Keratinocyte (primary cell): Measurements from ENCODE around the gene RAX2. TPM values are rescaled to one million over a fixed set of nuclear protein-coding genes. Genes with fewer than 3 reads are reported as not detected.

Source experiments
- DNase-seq: peaks from one replicate; pipeline ENCODE4 v3.0.0-alpha.2; 2011; ENCODE audit warnings: low read depth, missing footprints, low spot score
- FAIRE-seq: peaks from 2 replicates; lab custom pipeline; 2011; peaks lifted over from hg19 to GRCh38; lab: Jason Lieb, UNC
- H2AFZ ChIP-seq: 2 replicates; pipeline ENCODE4 v1.6.0; 2012; ENCODE audit warnings: low read length, control low read depth, inconsistent platforms; ENCODE audit not compliant: control insufficient read depth
- H3K27ac ChIP-seq: 2 replicates; pipeline ENCODE4 v1.5.1; 2011; ENCODE audit warnings: low read length; ENCODE audit not compliant: control insufficient read depth, insufficient read depth
- H3K27me3 ChIP-seq: 3 replicates; pipeline ENCODE4 v1.6.0; 2011; ENCODE audit warnings: low read length; ENCODE audit not compliant: control insufficient read depth, insufficient read depth; ENCODE audit errors: extremely low read depth
- H3K36me3 ChIP-seq, 2 experiments: 2 replicates in 1 of 2; 3 replicates in 1 of 2; pipeline ENCODE4 v1.5.1; 2011; ENCODE audit warnings: low read length in 2 of 2, mild to moderate bottlenecking in 1 of 2; ENCODE audit not compliant: control insufficient read depth in 2 of 2, insufficient read depth in 2 of 2; ENCODE audit errors: extremely low read depth in 1 of 2
- H3K4me1 ChIP-seq: 3 replicates; pipeline ENCODE4 v1.5.1; 2011; ENCODE audit warnings: low read length; ENCODE audit not compliant: control insufficient read depth, insufficient read depth; ENCODE audit errors: extremely low read depth
- H3K4me2 ChIP-seq: 3 replicates; pipeline ENCODE4 v1.6.0; 2011; ENCODE audit warnings: low read depth, low read length; ENCODE audit not compliant: control insufficient read depth, insufficient read depth; ENCODE audit errors: extremely low read depth
- H3K4me3 ChIP-seq, 3 experiments: fragments of 200-600 bp in 1 of 3; sonication (generic) in 1 of 3; 2 replicates in 2 of 3; 3 replicates in 1 of 3; pipeline ENCODE4 v1.5.1; 2011 to 2016; ENCODE audit warnings: low read length in 3 of 3, mild to moderate bottlenecking in 3 of 3, control low read depth in 2 of 3, inconsistent platforms in 1 of 3, low read depth in 1 of 3, mixed read lengths in 1 of 3, mixed run types in 1 of 3, moderate library complexity in 1 of 3; ENCODE audit not compliant: control insufficient read depth in 2 of 3, insufficient read depth in 2 of 3; ENCODE audit errors: extremely low read depth in 1 of 3
- H3K79me2 ChIP-seq: 2 replicates; pipeline ENCODE4 v1.6.0; 2012; ENCODE audit warnings: low read length; ENCODE audit not compliant: control insufficient read depth, insufficient read depth
- H3K9ac ChIP-seq: 3 replicates; pipeline ENCODE4 v1.6.0; 2011; ENCODE audit warnings: low read length; ENCODE audit not compliant: control insufficient read depth, insufficient read depth; ENCODE audit errors: extremely low read depth
- H3K9me1 ChIP-seq: 3 replicates; pipeline ENCODE4 v1.6.0; 2011; ENCODE audit warnings: low read length; ENCODE audit not compliant: control insufficient read depth, insufficient read depth; ENCODE audit errors: extremely low read depth
- H3K9me3 ChIP-seq: 2 replicates; pipeline ENCODE4 v1.5.1; 2012; ENCODE audit warnings: low read depth, low read length; ENCODE audit not compliant: control insufficient read depth
- H4K20me1 ChIP-seq: 3 replicates; pipeline ENCODE4 v1.6.0; 2011; ENCODE audit warnings: low read length; ENCODE audit not compliant: control insufficient read depth, insufficient read depth; ENCODE audit errors: extremely low read depth
- EZH2 ChIP-seq: IDR thresholded peaks from one replicate; pipeline ENCODE4 v1.6.1; 2012; ENCODE audit warnings: inconsistent platforms, mild to moderate bottlenecking, low read length, moderate library complexity
- dilution Hi-C: fragments of 300-500 bp; cut with MboI; formaldehyde crosslinking; loops from one replicate; pipeline ENCODE4 v1.7.0; 2020; ENCODE audit warnings: low sequenced_read_pairs; ENCODE audit not compliant: extremely low pct_ligation_motif_present
- polyA plus RNA-seq, 5 experiments: library from polyadenylated mRNA; depleted of rRNA in 3 of 5; stranded (reverse) in 3 of 5; stranded (forward) in 1 of 5; unstranded in 1 of 5; fragments of >200 nt; gene quantifications; 1 replicate in 1 of 5; 2 replicates in 3 of 5; 3 replicates in 1 of 5; pipeline versions ENCODE4 v1.2.1 to v1.2.3, GENCODE V29; 2011 to 2012; ENCODE audit warnings: missing spikeins in 2 of 5, low read depth in 1 of 5, low replicate concordance in 1 of 5
- TF ChIP-seq, protein P1 (sequence below), 3 experiments: IDR thresholded peaks in 1 of 3; conservative IDR thresholded peaks in 1 of 3; optimal IDR thresholded peaks in 1 of 3; 2 replicates in 2 of 3; 3 replicates in 1 of 3; pipeline versions ENCODE3 to v1.5.1; 2011; ENCODE audit warnings: low read length in 3 of 3, mild to moderate bottlenecking in 3 of 3, moderate library complexity in 2 of 3, control low read depth in 1 of 3, inconsistent platforms in 1 of 3; ENCODE audit not compliant: insufficient read depth in 2 of 3; ENCODE audit errors: extremely low read depth in 1 of 3

RAX2 gene
- polyA plus RNA-seq, 1 donor (not counting 4 experiments of a cell fraction or from before 2014, with no cell fraction given): not detected

GRCh38 chr19:3813473-3814392, 41.7 kb upstream of the RAX2 start:
- Histone ChIP-seq H3K9ac (no peak overlapping the region), H2AFZ (no peak overlapping the region), H3K27ac (no peak overlapping the region), H3K27me3 (peaks cover 7% of the 10 kb centered on the region), H3K4me1 (peaks cover 5% of the 10 kb centered on the region), H3K4me2 (no peak overlapping the region), H3K36me3 (no peaks in the 10 kb centered on the region), H4K20me1 (no peaks in the 10 kb centered on the region), H3K9me1 (no peaks in the 10 kb centered on the region), H3K9me3 (no peaks in the 10 kb centered on the region), H3K4me3 (no peak overlapping the region), H3K79me2 (no peaks in the 10 kb centered on the region)
- TF ChIP-seq EZH2: no peak
- TF ChIP-seq, protein P1, sequence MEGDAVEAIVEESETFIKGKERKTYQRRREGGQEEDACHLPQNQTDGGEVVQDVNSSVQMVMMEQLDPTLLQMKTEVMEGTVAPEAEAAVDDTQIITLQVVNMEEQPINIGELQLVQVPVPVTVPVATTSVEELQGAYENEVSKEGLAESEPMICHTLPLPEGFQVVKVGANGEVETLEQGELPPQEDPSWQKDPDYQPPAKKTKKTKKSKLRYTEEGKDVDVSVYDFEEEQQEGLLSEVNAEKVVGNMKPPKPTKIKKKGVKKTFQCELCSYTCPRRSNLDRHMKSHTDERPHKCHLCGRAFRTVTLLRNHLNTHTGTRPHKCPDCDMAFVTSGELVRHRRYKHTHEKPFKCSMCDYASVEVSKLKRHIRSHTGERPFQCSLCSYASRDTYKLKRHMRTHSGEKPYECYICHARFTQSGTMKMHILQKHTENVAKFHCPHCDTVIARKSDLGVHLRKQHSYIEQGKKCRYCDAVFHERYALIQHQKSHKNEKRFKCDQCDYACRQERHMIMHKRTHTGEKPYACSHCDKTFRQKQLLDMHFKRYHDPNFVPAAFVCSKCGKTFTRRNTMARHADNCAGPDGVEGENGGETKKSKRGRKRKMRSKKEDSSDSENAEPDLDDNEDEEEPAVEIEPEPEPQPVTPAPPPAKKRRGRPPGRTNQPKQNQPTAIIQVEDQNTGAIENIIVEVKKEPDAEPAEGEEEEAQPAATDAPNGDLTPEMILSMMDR (optimal IDR thresholded peaks at IDR 0.05 in 1 of 3, IDR thresholded peaks at IDR 0.05 in 1 of 3, conservative IDR thresholded peaks at IDR 0.05 in 1 of 3; ENCODE audit: extremely low read depth in 1 of 3, insufficient read depth in 2 of 3, low read length in 3 of 3): no peak
- DNase-seq (no peak), FAIRE-seq (no peak)
- dilution Hi-C loops: no loop called here

DNA sequence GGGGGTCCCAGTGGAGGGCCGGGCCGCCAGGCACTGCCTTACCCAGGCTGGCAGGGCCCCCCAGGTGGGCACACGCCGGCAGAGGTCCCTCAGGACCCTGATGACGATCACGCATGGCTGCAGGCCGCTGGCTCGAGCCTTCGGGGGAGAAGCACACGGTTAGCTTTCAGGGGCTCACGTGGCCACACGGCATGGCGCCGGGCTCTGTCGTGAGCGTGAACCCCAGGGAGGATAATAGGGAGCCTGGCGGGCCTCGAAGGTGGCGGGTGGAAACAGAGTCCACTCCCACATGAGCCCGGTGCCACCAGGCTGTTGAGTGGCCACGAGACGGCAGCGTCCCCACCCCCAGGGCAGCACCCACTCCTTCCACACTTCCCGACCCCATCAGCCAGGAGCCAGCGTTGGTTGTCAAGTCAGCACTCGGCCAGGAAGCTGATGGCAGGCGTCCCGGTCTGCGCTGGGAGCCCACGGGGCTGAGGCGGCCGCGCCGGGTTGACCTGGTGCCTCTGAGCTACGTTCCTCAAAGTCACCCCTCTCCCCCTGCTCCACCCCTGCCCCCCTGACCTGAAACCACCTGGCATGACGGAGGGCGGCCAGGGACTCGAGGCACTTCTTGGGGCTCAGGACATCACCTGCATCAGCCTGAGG, 38.8 kb upstream of the RAX2 start:
- H3K4me2 ChIP-seq: no peak overlapping the region
- H3K27ac ChIP-seq: no peak overlapping the region
- no peaks in the 10 kb centered on the region for H3K79me2 ChIP-seq
- H3K36me3 ChIP-seq: no peaks in the 10 kb centered on the region
- H4K20me1 ChIP-seq: no peaks in the 10 kb centered on the region
- no peak overlapping the region for H3K4me3 ChIP-seq
- no peak overlapping the region for H3K9ac ChIP-seq
- FAIRE-seq (no peak), DNase-seq (no peak)
- H3K27me3 ChIP-seq: peaks cover 3% of the 10 kb centered on the region
- no peaks in the 10 kb centered on the region for H3K4me1 ChIP-seq
- dilution Hi-C loops: no loop called here
- TF ChIP-seq, protein P1 (optimal IDR thresholded peaks at IDR 0.05 in 1 of 3, IDR thresholded peaks at IDR 0.05 in 1 of 3, conservative IDR thresholded peaks at IDR 0.05 in 1 of 3; ENCODE audit: extremely low read depth in 1 of 3, insufficient read depth in 2 of 3, low read length in 3 of 3): no peak
- TF ChIP-seq EZH2: no peak
- no peak overlapping the region for H2AFZ ChIP-seq
- H3K9me1 ChIP-seq: no peaks in the 10 kb centered on the region
- H3K9me3 ChIP-seq: peaks cover 4% of the 10 kb centered on the region
